NOMO-1 treated with dmso at 0.1 percent for 144 hours (cell line): ENCODE data around the gene ISG20.
"Not testable (repeated sequence)": the region's sequence is repeated elsewhere in the genome, so short reads cannot be mapped to it uniquely, and the experiment has no call there.

Source experiments
- DNase-seq: peaks from one replicate; lab custom pipeline; 2025; ENCODE audit not compliant: unreplicated experiment; lab: John Stamatoyannopoulos, UW

Gene ISG20

DNA sequence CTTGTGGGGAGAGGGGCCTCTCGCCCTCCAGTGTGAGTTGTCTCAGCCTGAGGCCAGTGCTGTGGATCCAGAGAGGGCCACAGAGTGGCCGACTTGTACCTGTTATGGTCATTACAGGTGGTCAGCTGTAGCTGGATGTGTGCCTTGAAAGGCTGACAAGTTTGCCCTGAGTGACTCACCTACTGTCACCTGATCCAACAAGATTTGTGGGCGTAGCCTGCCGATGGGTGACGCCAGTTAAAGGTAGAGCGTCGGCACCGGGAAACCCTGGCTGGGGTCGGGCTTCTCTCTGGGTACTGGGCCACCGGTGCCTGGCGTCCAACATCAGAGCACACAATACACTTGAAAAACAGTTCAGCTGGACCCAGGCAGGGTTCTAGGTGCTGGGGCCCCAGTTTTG, 2.8 kb upstream of the ISG20 start:
- no peak for DNase-seq

DNA sequence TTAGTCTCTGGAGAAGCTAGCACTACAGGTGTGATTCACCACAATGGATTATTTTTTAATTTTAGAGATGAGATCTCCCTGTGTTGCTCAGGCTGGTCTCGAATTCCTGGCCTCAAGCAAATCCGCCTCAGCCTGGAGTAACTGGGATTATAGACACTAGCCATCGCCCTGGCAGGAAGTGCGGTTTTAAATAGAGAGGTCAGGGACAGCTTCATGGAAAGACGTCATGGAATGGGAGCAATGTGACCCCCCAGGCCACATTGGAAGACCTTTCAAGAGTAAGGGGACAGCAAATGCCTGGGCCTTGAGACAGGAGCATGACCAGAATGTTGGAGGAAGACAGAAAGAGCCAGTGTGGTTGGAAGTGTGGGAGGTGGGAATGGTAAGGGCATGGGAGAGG, 2.2 kb upstream of the ISG20 start:
- no peak for DNase-seq

DNA sequence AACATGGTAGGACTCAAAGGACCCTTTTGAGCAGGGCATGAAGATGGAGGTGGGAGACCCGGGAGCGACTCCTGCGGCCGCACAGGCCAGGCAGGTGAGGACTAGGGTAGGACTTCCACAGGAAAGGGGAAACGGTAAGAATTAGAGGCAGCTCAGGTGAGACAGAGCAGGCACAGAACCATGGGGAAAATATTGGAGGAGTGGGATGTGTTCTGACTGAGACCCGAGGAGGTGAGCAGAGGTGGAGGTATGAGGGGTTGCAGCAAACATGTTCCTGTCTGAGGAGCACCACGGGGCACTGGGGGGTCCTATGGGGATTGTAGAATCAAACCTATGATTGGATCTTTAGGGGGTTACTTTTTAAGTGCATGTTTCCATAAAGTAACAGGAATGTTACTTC, 1.4 kb upstream of the ISG20 start:
- no peak for DNase-seq

DNA sequence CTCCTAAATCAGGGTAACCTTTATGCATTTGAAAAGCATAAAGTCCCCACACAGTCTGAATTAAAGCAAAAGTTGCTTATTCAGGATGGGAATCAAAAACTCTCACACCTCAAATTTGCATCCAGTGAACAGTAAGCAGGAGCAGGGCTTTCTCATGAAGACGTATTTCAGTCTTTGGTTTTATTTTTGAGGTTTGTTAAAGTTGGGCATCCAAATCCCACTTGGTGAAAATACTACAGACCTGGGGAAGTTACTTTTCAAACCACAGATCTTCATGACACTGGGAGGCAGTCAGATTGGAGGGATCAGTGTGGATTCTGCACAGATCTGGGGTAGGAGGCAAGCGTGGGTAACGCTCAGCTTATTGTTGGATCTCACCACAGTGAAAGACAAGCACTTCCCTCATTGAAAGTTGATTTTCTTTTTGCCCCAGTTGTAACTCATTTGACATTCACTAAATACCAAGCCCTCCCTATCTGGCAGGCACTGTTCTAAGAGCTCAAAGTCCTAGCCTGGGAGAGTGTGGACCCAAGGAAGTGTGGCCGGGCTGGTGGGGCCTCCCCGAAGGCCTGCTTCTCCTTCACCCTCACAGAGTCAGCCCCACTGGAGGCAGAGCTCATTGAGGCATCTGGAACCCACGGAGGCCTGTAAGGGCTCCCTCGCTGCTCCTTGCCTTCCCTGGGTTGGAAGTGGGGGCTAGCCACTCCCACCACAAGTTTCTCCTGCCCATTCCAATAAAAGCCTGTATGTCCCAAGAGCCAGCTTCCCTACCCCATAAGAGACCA, 783 bp upstream of the ISG20 start:
- no peak for DNase-seq

DNA sequence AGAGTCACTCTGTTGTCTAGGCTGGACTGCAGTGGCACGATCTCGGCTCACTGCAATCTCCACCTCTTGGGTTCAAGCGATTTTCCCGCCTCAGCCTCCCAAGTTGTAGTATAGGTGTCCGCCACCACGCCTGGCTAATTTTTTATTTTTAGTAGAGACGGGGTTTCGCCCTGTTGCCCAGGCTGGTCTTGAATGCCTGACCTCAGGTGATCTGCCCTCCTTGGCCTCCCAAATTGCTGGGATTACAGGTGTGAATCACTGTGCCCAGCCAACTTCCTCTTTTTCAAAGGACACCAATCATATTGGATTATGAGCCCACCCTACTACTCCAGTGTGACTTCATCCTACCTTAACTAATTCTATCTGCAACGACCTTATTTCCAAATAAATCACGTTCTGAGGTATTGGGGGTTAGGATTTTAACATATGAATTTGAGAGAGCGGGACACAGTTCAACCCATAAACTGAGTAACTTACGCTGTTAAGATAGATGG, 3.2 kb downstream of the ISG20 start:
- DNase-seq = no peak

DNA sequence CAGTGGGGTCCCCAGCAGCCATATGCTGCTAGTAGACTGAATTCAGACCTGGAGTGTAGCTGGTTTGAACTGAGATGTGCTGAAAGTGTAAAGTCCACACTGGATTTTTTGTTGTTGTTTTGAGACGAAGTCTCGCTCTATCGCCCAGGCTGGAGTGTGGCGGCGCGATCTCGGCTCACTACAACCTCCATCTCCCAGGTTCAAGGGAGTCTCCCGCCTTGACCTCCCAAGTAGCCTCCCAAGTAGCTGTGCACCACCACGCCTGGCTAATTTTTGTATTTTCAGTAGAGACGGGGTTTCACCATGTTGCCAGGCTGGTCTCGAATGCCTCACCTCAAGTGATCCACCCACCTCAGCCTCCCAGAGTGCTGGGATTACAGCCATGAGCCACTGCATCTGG, 3.7 kb downstream of the ISG20 start:
- not testable (repeated sequence) for DNase-seq

DNA sequence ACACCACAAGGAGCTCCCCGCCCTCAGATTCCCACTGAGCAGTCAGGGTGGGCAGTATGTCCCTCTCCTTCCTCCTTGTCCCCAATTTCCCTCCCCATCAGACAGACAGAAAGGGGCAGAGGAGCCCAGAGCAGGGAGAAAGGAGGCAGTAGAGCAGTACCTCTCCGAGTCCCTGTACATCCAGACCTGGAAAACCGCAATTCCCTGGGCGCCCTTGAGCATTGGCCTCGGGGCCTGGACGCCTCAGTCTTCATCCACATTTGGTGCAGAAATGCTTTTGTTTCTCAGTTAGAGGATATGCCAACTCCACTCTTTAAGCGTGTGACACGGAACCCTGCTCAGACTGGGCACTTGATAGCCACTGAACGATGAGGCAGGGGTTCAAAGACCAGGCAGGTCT, 5.9 kb downstream of the ISG20 start:
- DNase-seq = no peak

DNA sequence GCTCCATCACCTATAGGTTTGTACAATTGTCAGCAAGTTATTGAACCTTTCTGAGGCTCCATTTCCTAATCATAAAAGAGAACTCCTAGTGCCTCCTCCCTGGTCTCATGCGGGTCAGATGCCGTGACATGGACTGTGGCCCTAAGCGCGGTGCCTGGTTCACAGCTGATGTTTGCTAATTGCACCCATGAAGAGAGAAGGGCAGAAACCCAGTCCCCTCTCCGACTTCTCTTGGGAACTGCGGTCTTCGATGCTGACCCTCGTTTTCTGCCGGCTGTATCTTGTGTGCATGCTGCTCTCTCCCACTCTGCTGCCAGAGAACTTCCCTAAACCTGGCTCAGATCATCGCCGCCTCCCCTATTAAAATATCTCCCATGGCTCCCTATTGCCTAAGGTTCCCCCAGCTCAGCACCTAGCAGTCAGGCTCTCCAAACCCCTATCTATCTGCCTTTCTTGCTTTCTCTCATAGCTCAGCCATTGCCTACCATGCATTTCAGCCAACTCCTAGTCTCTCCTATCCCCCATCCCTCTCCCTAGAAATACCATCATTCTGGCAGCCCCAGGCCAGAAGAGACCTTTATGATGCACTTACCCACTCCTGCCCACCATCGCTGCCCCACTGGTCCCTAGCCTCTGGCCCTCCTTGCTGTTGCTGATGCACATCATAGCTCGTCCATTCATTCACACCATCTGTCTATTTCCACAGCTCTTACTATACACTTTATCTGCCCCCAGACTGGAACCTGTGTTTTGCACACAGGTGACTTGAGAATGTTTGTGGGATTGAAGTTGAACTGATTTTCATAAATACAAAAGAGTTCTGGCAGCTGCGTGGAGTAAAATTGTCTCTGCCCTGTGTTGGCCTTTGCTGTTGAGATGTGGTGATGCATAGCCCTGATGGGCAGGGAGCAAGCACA, 6.6 kb downstream of the ISG20 start:
- DNase-seq = no peak

DNA sequence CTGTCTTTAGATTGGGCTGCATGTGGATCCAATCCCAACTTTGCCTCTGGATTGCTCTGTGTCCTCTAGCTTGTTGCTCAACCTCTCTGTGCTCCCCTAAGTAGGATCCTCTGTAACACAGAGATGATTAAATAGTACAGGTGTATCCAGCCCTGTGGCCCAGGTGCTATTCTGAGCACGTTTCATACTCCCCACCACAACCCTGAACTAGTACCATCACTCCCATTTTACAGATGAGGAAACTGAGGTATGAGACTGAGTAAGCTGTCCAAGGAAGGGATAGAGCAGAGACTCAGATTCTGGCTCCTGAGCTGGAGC, 7.2 kb downstream of the ISG20 start:
- no peak for DNase-seq

DNA sequence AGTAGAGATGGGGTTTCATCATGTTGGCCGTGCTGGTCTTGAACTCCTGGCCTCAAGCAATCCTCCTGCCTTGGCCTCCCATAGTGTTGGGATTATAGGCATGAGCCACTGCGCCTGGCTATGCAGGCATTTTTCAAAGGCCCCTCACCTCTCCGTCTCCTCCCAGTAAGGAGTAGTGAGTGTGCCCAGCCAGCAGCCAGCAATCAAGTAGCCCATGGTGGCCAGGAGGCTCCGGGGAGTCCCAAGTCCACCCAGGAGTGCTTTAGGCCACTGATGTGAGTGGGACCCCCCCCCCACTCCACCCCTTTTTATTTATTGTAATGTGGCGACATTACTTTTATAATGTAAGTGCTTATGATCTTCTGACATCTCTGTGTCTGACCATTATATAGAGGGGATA, 8.1 kb downstream of the ISG20 start:
- no peak for DNase-seq

DNA sequence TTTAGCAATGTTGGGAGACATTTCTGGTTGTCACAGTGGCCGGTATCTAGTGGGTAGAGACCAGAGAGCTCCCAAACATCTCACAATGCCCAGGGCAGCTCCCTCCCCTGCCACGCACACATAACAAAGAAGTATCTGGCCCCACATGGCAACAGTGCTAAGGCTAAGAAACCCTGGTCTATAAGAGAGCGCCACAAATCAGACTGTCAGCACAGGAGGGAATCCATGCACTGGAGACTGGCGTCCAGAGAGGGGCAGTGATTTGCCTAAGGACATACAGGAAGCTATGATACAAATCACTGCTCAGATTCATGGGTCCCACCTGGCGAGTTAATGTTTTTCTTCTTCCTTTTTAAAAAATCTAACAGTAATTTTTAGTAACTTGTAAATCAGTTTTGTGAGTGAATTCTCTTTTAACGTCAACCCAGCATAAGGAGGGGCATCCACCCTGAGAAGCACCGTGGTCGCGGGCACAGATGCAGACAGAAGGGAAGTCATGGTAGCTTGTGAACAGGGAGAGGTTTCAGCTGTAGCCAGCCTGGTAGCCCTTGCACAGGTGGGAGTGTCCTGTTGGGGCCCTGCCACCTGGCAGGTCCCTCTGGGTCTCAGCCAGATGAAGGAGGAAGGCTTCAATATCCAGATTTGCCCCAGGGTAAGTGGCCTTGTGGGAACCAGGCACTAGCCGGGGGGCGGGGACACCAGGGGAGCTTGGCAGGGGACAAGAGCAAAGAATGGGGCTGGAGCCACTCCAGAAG, 8.7 kb downstream of the ISG20 start:
- no peak for DNase-seq

DNA sequence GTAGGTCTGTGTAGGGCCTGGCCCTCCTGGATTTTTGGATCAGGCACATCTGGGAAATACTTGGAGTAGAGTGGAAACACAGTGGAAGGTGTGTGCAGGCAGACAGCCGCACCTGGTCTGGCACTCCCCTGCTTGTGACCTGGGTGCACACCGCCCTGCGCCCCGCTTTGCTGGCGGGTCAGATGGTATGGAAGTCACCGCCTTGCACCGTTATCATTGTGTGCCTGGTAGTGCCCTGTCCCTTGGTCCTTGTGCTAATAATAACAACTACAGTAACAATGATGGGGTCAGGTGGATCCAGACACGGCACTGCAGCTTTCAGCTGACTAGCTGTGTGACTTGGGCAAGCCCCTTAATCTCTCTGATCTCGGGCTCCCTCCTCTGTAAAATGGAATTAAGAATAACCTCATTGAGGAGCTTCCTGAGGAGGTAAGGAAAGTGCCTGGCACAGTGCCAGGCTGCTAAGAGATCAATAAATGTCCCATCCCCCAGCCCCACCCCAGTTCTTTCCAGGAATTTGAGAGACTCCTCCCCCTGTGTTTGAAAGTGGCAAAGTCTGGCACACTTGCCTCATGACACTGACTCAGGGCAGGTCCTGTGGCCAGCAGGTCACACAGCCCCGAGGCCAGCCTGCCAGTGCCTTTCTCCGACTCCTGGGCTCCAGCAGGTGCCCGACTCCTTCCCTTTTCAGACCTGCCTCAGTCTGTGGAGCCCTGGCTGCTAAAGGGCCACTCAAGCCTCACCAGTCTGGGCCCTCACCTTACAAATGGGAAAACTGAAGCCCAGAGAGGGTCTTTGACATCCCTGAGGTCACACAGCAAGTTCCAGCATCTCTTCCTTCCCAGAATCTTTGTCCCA, 9.8 kb downstream of the ISG20 start:
- no peak for DNase-seq

DNA sequence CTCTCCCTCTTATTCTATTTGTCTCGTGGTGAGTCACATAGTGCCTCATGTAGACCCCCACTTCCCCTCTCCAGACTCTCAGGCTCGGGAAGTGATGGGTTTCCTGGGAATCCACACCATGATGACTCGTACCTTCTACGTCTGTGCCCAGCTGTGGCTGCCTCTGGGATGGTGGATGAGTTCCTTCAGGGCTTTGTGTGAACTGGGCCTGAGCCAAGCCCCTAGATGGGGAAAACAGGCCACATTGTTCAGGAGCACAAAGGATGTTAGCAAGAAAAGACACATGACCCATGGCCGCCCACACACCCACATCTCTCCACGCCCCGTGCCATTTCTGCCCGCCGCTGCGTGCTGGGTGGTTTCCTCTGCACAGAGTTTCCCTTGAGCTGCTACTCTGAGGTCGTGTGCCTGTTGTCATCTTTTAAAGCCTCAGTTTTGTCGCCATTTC, 10.5 kb downstream of the ISG20 start:
- no peak for DNase-seq

DNA sequence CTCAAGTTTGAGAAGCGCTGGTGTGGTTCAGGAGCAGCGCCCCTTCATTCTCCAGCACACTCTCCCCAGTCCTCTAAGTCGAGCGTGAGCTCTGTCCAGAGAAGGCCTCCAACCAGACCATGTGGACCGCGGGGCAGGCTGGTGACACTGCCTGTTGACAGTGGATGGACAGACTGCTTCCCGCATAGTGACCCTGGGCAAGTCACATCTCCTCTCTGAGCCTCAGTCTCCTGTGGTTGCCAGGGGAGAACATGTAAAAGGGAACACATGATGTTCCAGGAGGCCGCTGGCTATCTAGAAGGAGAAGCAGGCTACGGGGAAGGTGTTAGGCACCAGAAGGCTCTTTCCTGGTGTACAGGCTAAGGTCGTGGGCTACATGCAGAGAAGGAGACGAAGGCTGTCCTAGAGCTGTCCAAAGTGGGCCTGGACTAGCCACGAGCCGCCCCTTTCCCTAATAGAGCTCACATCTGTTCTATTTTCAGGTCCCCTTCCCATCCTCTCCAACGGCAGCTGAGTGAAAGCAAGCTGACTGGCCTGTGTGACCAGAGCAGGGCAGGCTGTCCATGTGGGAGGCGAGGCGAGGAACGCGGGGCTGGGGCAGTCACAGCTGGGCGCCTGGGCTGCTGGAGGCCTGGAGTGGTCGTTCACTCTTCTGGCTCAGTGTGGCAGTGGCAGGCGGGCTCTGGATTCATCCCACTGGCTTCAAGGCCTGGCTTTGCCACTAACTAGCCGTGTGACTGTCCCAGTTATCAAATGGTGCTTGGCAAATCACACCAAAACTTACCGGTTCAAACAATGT, 11.1 kb downstream of the ISG20 start:
- DNase-seq = no peak

DNA sequence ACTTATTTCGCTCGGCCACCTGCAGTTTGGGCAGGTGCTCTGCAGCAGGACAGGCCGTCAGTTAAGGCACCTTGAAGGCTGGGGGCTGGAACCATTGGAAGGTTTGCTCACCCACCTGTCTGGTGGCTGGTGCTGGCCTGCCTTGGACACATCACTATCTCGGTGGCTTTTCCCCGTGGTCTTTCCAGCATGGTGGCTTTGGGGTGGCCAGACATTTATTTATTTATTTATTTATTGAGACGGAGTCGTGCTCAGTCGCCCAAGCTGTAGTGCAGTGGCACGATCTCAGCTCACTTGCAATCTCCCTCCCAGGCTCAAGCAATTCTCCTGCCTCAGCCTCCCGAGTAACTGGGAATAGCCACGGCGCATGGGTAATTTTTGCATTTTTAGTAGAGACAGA, 11.7 kb downstream of the ISG20 start:
- no peak for DNase-seq

DNA sequence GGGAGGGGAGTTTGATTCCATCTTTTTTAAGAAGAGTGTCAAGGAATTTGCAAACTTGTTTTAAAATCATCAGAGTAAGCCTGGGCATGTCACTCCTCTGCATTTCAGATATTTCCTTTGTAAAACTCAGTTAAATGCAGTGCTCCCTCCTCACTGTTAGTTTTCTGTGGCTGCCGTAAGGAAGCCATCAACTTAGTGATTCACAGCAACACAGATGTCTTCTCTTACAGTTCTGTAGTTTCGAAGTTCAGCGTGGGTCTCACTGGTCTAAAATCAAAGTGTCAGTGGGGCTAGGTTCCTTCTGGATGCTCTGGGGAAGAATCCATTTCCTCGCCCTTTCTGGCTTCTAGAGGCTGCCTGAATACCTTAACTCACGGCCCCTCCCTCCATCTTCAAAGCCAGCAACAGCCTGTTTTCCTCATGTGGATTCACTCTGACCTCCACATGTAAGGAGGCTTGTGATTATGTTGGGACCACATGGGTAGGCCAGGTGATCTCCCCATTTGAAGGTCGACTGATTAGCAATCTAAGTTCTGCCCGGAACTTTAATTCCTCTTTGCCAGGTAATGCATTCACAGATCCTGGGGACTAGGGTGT, 12.4 kb downstream of the ISG20 start:
- no peak for DNase-seq

DNA sequence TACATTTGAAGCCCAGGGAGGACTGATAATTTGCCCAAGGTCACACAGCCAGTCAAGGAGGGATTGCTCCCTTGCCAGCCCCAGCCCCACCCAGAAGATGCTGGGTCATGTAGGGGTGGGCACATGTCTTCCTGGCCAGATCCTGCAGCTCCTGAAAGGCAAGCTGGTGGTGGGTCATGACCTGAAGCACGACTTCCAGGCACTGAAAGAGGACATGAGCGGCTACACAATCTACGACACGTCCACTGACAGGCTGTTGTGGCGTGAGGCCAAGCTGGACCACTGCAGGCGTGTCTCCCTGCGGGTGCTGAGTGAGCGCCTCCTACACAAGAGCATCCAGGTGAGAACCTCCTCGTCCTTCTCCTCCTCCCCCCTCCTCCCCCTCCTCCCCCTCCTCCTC, 13.2 kb downstream of the ISG20 start:
- no peak for DNase-seq

DNA sequence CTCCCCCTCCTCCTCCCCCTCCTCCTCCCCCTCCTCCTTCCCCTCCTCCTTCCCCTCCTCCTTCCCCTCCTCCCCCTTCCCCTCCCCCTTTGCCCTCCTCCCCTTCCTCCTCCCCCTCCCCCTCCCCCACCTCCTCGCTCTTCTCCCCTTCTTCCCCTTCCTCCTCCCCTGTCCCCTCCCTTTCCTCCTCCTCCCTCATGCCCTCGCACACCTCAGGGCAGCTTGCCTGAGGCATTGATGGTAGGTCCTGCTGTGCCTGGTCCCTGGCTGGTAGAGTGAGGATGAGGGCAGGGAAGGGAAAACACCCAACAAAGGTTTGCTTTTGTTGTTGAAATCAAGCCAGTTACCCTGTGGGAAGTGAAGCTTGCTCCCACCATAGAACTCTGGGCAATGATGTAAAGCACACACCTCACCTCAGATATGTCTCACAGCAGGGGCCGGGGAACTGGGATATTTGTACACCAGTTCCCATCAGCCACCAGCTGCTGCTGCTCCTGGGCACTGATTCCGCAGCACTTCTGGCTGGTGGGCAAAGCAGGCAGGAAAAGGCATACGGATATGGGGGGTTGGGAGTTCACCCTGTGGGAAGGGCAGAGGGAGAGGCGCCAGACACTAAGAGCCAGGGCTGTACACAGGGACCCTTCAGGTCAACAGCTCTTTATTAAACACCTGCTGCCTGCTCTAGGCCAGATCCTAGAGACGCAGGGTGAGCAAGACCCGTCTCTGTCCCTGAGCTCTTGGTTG, 13.8 kb downstream of the ISG20 start:
- no peak for DNase-seq
